Right ventricle myocardium superior (tissue), 1 donor: ENCODE measurements around the gene ARPC5L. TPM values are rescaled to one million over a fixed set of nuclear protein-coding genes. Genes with fewer than 3 reads are reported as not detected.

ENCODE experiments used
- ATAC-seq: fragments of 200-7000 bp; cut with Tn5 transposase; one replicate; pipeline ENCODE4 v1.9.1; 2020; ENCODE audit warnings: mild to moderate bottlenecking; ENCODE audit not compliant: poor library complexity
- DNase-seq: peaks from one replicate; pipeline ENCODE4 v3.0.0-alpha.2; 2020
- intact Hi-C: fragments of 100-400 bp; cut with DNase I; formaldehyde crosslinking; loops from one replicate; pipeline ENCODE4 v1.11.2; 2022
- total RNA-seq: library from RNA; stranded (reverse); fragmentation: NEBNext Ultra II Directional; extraction: Animal tissue kit (Norgen Biotek cat#: 25700); gene quantifications from one replicate; pipeline ENCODE4 v1.2.1, GENCODE V29; 2021
- donor health status: DM: no; HTN: yes; CAD: no; lungs with severe emphysema.

ARPC5L gene
- total RNA-seq, 1 donor from 2014 or later, result 37.8 TPM

DNA sequence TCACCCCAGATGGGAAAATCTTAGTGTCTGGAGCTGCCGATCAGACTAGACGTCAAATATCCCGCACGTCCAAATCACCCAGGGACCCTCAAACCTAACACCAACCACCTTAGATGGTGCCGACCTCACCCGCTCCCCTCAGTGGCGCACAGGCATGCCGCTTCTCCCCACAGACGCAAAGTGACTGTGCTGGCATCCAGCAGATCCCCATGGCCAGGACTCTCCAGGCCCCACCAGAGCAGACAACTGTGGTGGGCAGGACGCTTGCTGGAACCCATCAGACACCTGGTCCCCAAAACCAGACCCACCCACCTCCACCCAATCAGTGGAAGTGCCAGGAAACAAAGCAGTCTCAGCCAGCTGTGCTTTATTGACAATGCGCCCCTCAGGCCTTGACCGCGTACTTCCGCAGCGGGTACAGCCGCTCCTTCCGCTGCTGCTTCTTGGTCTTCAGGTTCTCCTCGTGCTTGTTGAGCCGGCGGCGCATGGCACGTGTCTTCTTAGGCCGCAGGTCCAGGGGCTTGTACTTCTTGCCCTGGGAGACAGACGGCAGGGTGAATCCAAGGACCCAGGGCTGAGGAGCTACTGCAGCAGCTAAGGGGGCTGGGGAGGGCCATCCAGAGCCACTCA lies 4.3 kb upstream of the ARPC5L start:
- ATAC-seq (no peak), DNase-seq (no peak)
- intact Hi-C loops, result no loop called here

DNA sequence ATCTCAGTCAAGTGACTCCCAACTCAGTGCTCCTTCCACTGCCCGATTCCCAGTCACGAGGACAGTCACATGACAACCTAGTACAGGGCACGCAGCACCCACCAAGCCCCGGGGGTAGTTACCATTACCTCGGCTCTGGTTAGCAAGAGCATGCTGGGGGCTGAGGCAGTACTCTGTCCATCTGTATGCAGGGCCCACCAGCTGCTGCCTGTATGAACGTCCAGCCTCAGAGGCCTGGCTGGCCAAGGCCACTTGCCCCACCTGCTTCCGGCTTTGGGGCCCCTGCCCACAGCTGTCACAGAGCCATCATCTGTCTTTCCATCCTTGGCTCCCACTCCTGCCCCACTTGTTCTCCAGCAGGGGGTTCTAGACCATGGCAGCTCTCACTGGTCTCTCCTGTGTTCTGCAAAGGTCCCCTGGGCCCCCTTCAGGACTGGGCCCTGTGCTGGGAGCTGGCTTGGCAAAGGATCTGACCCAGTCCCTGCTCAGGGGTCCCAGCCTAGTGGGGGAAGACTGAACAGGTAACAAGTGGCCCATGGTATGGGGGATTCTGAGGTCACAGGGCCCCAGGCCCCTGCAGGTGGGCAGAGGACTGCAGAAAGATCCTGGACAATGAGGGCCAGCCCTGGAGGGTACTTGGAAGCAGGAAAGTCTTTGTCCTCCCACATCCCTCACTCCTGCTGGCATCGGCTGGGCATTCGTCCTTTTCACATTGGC lies 3.4 kb upstream of the ARPC5L start:
- DNase-seq, result no peak
- ATAC-seq, result no peak
- intact Hi-C loops, result no loop called here

GRCh38 chr9:124859803-124860581 lies 1.9 kb upstream of the ARPC5L start:
- intact Hi-C loops, result no loop called here
- DNase-seq (no peak), ATAC-seq (no peak)

- ATAC-seq (no peak), DNase-seq (no peak)
- intact Hi-C loops, result no loop called here
These were observed 1.2 kb upstream of the ARPC5L start for GRCh38 chr9:124860582-124861341.

GRCh38 chr9:124863371-124863871 lies 1.5 kb downstream of the ARPC5L start:
- intact Hi-C loops, result no loop called here
- ATAC-seq, result peak; percentile 35
- no peak for DNase-seq

DNA sequence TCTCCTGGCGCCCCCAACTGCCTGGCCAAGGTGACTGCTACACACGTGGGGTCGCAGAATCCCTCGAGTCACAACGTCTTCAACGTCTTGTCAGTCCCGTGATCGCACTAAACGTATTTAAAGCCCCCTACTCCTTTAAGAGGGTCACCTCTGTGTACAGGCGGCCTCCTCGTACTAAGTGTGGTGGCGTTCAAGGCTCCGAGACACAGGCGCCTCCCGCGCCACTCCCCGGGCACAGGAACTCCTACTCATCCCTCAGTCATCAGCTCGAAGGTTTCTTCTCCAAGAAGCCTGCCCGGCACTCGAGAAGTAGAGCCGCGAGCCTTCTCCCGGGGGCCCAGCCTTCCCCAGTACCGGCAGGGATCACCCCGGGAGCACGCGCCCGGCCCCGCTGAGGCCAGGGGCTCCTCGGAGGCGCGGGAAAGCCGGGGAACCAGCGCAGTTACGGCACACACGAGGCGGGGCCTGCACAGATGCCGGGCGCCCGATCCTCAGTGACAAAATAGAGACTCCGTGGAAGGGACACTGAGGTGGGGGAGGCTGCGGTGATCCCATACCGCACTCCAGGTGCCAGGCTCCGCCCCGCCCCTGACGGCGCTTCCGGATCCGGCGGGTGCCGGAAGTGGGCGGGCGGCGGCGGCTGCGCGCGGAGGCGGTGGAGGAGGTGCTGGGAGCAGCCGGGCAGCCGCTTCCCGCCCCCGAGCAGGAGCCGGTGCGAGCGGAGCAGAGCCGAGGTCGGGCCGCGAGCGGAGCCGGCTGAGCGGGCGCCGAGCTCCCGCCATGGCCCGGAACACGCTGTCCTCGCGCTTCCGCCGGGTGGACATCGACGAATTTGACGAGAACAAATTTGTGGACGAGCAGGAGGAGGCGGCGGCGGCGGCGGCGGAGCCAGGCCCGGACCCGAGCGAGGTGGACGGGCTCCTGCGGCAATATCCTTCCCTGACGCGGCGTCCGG lies 6.9 kb downstream of the ARPC5L start:
- peak; percentile 95 for ATAC-seq
- DNase-seq, result peak; percentile 93
- intact Hi-C loops, result no loop called here

DNA sequence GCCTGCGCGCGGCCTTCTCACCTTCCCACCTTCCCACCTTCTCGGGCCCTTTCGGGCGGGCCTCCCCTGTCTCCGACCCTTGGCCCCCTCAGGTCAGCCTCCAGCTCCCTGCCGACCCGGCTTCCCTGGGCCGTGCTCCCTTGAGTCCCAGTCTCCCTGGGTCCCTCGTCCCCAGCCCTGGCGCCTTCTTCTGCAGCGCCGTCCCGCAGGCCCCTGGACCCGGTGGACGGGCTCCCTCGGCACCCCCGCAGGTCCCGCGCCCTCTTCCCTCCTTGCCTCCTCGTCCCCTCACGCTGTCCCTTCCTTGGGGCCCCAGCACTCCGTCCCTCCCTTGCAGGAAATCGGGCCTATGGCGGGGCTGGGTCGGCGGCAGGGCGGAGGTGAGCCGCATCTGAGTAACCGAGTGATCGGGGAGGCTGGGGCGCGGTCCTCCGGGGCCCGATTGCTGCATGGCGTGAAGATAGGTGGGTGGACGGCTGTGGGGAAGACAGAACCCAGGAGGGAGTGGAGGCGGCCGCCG lies 7.6 kb downstream of the ARPC5L start:
- ATAC-seq, result peak; percentile 8
- intact Hi-C loops, result no loop called here
- no peak for DNase-seq

DNA sequence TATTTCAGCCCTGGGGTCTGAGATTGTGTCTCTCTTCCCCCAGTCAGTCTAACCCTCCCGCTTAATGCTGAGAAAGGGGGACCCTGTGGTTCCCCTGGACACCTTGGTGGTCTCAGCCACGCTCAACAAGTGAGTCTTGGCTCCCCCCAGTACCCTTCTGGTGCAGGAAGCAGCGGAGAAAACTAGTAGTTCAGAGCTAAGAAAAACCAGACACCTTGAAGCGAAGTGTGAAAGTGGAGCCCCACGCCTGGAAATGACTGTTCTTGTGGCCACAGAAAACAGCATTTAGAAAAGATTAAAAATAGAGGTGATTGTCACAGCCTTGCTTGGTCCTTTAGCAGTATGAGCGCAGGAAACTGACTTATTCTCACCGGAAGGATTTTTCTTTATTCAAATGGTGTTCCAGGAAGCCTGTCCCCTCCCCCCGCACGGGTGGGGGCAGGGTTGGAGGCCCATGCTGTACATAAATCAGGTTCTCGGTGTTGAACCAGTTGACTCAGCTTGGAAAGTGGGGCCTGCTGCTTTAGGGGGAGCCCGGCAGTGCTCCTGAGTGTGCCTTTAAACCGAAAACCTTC lies 8.1 kb downstream of the ARPC5L start:
- ATAC-seq, result no peak
- DNase-seq, result peak; percentile 69
- intact Hi-C loops, result no loop called here

- intact Hi-C loops, result no loop called here
- no peak for DNase-seq
- no peak for ATAC-seq
These were observed 8.8 kb downstream of the ARPC5L start for GRCh38 chr9:124870723-124871122.

DNA sequence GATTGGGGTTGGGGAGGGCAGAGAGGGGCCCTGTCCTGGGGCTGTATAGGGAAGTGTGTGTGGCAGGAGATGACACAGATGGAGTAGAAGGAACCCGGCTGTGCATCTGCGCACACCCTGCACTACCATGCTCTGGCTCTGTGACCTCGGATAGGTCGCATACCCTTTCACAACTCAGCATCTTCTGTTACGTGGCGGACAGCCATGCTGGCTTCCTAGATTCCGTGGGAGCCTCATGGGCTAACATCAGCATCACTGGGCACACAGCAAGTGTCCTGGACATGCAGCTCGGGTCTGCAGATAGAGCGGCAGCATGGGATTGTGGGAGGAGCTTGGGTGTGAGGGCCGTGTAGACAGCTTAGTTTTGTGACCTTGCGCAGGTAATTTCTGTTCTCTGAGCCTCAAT lies 9.2 kb downstream of the ARPC5L start:
- no peak for ATAC-seq
- intact Hi-C loops, result no loop called here
- no peak for DNase-seq

DNA sequence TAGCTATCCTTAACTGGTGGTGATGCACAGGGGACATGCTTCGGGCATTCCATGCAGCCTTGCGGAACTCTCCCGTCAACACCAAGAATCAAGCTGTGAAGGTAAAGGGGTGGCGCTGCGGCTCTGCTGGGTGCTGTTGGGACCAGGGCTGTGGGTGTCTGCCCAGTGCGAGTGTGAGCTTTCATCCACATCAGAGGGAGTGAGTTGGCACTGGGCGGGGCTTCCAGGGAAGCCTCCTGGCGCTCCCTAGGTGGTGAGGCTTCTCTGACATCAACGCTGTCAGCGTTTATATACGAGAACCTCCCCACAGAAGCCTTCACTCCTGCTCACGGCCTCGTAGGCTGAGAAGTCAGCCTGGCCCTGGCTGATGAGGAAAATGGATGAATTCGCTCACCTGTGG lies 11.7 kb downstream of the ARPC5L start:
- DNase-seq (peak; percentile 29), ATAC-seq (no peak)
- intact Hi-C loops, result no loop called here

DNA sequence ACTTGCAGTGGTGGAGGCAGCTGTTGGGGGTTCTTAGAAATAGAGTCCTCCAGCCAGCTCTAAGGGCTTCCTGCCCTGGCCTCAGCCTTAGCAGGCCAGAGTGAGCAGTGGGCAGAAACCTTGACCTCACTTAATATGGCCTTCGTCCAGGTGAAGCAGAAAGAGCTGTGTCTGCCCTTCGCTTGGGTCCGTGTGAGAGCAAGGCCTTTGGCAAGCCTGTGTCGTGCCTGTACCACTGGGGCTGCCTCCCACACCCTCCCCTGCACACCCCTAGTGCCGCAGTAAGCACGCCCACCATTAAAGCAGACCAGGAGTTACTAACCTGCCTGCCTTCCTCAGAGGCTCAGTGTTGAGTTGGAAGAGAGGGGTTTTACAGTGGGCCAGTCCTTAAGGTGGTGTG lies 13.6 kb downstream of the ARPC5L start:
- peak; percentile 13 for DNase-seq
- intact Hi-C loops, result no loop called here

DNA sequence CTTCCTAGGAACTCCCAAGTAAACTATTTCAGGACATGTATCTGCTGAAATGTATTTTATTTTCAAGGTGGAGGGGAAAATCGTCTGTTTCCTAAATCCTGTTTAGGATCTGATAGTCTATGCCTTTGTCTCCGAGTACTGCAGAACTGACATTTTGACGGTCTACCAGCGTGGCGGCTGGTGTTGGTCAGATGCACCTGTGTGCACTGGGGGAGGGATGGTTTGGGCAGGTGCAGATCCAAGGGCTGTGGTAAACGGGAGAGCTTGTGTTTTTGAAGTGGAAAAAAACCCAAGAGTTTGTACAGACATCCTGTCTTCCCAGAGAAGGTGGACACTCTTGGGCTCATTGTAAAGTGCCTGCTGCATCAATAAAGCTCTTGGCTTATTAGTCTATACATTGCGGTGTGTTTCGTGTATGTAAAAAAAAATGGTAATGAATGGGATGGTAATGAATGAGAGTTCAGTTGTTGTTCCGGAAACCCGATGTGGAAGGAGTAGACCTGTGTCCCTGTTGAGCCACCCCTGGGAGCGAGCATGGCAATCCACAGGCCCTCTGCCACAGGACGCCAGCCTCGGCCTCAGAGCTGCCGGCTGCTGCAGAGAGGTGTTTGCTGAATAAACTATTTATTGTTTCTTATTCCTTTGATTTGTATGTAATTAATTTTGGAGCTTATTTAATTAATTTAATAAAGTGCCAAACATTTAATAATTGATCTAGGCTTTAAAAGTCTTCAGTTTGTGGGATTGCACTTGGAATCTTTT lies 15.3 kb downstream of the ARPC5L start:
- DNase-seq, result peak; percentile 22
- intact Hi-C loops, result no loop called here

More for the DNA sequence above, 13.6 kb downstream of the ARPC5L start:
- ATAC-seq, result no peak

GRCh38 chr9:124878021-124878420 lies 16.1 kb downstream of the ARPC5L start:
- ATAC-seq, result no peak
- DNase-seq, result no peak
- intact Hi-C loops, result no loop called here

More for the DNA sequence above, 15.3 kb downstream of the ARPC5L start:
- ATAC-seq, result no peak

GRCh38 chr9:124878518-124878917 lies 16.6 kb downstream of the ARPC5L start:
- ATAC-seq, result no peak
- intact Hi-C loops, result no loop called here
- DNase-seq, result peak; percentile 22

- ATAC-seq (no peak), DNase-seq (peak; percentile 17)
- intact Hi-C loops, result no loop called here
These were observed 17.3 kb downstream of the ARPC5L start for GRCh38 chr9:124879226-124879625.

- intact Hi-C loops, result no loop called here
- no peak for ATAC-seq
- DNase-seq, result no peak
These were observed 18.6 kb downstream of the ARPC5L start for GRCh38 chr9:124880501-124880900.
